ENCODE data around the gene ERRFI1. TPM values are rescaled to one million over a fixed set of nuclear protein-coding genes. Genes with fewer than 3 reads are reported as not detected.

The ERRFI1 gene
- total RNA-seq, 2 experiments from 2014 or later = 0.21 TPM; not detected in 1

GRCh38 chr1:7991504-7992440 is 34.3 kb downstream of the ERRFI1 start:
- ChIA-PET CTCF (no interaction called here), POLR2A (no interaction called here)
- H3K4me3 Mint-ChIP-seq = no peak overlapping the region
- peaks cover 14% of the 10 kb centered on the region for H3K36me3 Mint-ChIP-seq (ENCODE audit: low read depth)
- ATAC-seq (no peak), DNase-seq (no peak)
- no peak overlapping the region for H3K27ac Mint-ChIP-seq
- H3K4me1 Mint-ChIP-seq (ENCODE audit: low read depth) = no peaks in the 10 kb centered on the region
- H3K9me3 Mint-ChIP-seq (ENCODE audit: insufficient read depth) = no peaks in the 10 kb centered on the region
- H3K27me3 Mint-ChIP-seq (ENCODE audit: low read depth) = no peaks in the 10 kb centered on the region

DNA sequence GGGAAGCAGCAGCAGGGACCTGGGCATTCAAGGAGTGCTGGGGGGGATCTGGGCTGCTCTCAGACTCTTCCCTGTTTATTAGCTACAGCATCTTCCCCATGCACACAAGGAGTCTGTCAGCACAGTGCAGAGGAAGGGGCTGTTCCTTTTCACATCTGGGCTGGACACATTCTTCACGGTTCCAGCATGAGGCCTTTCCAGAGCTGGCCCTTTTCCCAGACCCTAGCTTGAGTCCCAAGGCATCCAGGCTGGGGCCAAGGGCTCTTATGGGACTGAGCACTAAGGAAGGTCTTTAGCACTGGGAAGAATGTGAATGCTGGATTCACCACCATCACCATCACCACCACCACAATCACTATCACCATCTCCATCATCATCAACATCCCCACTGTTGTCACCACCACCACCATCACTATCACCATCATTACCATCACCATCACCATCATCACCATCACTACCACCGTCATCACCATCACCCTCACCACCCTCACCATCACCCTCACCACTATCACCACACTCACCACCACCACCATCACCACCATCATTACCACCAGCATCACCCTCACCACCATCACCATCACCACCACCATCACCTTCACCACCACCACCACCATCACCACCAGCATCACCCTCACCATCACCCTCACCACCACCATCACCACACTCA is 36.2 kb downstream of the ERRFI1 start:
- Mint-ChIP-seq H3K36me3 (ENCODE audit: low read depth) (peaks cover 28% of the 10 kb centered on the region), H3K27ac (peak overlapping the region; percentile 31), H3K4me3 (no peak overlapping the region), H3K27me3 (ENCODE audit: low read depth) (no peaks in the 10 kb centered on the region), H3K9me3 (ENCODE audit: insufficient read depth) (no peaks in the 10 kb centered on the region), H3K4me1 (ENCODE audit: low read depth) (no peaks in the 10 kb centered on the region)
- ChIA-PET CTCF (interaction anchor here (1.1 to 2.0 kb wide), 2 partner anchors 14 to 25 kb away, joined by 3 to 9 read pairs; no protein-coding TSS in a partner anchor), POLR2A (no interaction called here)
- ATAC-seq (no peak), DNase-seq (no peak)

DNA sequence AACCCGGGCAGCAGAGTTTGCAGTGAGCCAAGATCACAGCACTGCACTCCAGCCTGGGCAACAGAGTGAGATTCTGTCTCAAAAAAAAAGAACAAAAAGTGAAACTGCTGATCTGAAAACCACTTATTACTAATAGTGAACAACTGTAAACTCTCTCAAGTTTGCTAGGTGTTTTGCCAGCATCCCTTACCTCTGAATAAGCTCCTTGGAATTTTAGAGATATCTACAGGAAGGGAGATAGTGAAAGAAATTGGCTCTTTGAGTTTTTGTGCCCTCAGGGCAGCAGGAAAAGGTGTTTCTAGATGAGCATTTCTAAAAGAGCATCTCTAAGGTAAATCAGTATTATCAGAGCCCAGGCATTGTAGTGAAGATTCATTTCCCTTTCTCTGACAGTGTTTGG is 37.5 kb downstream of the ERRFI1 start:
- no peak for DNase-seq
- Mint-ChIP-seq H3K9me3 (ENCODE audit: insufficient read depth) (no peaks in the 10 kb centered on the region), H3K4me1 (ENCODE audit: low read depth) (no peaks in the 10 kb centered on the region), H3K27me3 (ENCODE audit: low read depth) (no peaks in the 10 kb centered on the region), H3K4me3 (no peak overlapping the region), H3K36me3 (ENCODE audit: low read depth) (peaks cover 38% of the 10 kb centered on the region), H3K27ac (no peak overlapping the region)
- ATAC-seq = no peak
- POLR2A ChIA-PET = interaction anchor here (1.2 kb wide), 1 partner anchor 13 kb away, joined by 5 read pairs; no protein-coding TSS in a partner anchor
- CTCF ChIA-PET = interaction anchor here (0.8 to 1.1 kb wide), 2 partner anchors 13 to 26 kb away, joined by 3 to 4 read pairs; no protein-coding TSS in a partner anchor

GRCh38 chr1:7987528-7987927 is 38.6 kb downstream of the ERRFI1 start:
- H3K4me1 Mint-ChIP-seq (ENCODE audit: low read depth) = peaks cover under 1% of the 10 kb centered on the region
- H3K4me3 Mint-ChIP-seq = no peak overlapping the region
- H3K9me3 Mint-ChIP-seq (ENCODE audit: insufficient read depth) = no peaks in the 10 kb centered on the region
- no peaks in the 10 kb centered on the region for H3K27me3 Mint-ChIP-seq (ENCODE audit: low read depth)
- ChIA-PET POLR2A (no interaction called here), CTCF (no interaction called here)
- ATAC-seq (no peak), DNase-seq (no peak)
- H3K36me3 Mint-ChIP-seq (ENCODE audit: low read depth) = peaks cover 45% of the 10 kb centered on the region
- no peak overlapping the region for H3K27ac Mint-ChIP-seq

- DNase-seq (no peak), ATAC-seq (no peak)
- POLR2A ChIA-PET = no interaction called here
- peaks cover 53% of the 10 kb centered on the region for H3K36me3 Mint-ChIP-seq (ENCODE audit: low read depth)
- H3K4me1 Mint-ChIP-seq (ENCODE audit: low read depth) = peaks cover 5% of the 10 kb centered on the region
- H3K27me3 Mint-ChIP-seq (ENCODE audit: low read depth) = no peaks in the 10 kb centered on the region
- no peaks in the 10 kb centered on the region for H3K9me3 Mint-ChIP-seq (ENCODE audit: insufficient read depth)
- CTCF ChIA-PET = interaction anchor here (3.9 kb wide), 1 partner anchor 29 kb away, joined by 16 read pairs; no protein-coding TSS in a partner anchor
- peak overlapping the region; percentile 6 for H3K27ac Mint-ChIP-seq
- no peak overlapping the region for H3K4me3 Mint-ChIP-seq
Observed at GRCh38 chr1:7985851-7986612, 40.1 kb downstream of the ERRFI1 start.

GRCh38 chr1:7984811-7985210 is 41.3 kb downstream of the ERRFI1 start:
- CTCF ChIA-PET = interaction anchor here (2.0 to 3.9 kb wide), 3 partner anchors 9 to 330 kb away, joined by 7 to 16 read pairs (median 9); no protein-coding TSS in a partner anchor
- DNase-seq (no peak), ATAC-seq (no peak)
- Mint-ChIP-seq H3K36me3 (ENCODE audit: low read depth) (peaks cover 53% of the 10 kb centered on the region), H3K4me3 (no peak overlapping the region), H3K27me3 (ENCODE audit: low read depth) (no peaks in the 10 kb centered on the region), H3K4me1 (ENCODE audit: low read depth) (peaks cover 6% of the 10 kb centered on the region), H3K9me3 (ENCODE audit: insufficient read depth) (no peaks in the 10 kb centered on the region), H3K27ac (no peak overlapping the region)
- POLR2A ChIA-PET = no interaction called here

GRCh38 chr1:7983086-7983778 is 42.9 kb downstream of the ERRFI1 start:
- H3K4me3 Mint-ChIP-seq = no peak overlapping the region
- CTCF ChIA-PET = interaction anchor here (0.8 to 3.9 kb wide), 10 partner anchors 8 to 388 kb away, joined by 3 to 16 read pairs (median 6); partner anchors contain the start of gene TNFRSF9
- no peak overlapping the region for H3K27ac Mint-ChIP-seq
- H3K4me1 Mint-ChIP-seq (ENCODE audit: low read depth) = peaks cover 6% of the 10 kb centered on the region
- ATAC-seq = no peak
- H3K27me3 Mint-ChIP-seq (ENCODE audit: low read depth) = no peaks in the 10 kb centered on the region
- H3K36me3 Mint-ChIP-seq (ENCODE audit: low read depth) = peaks cover 59% of the 10 kb centered on the region
- POLR2A ChIA-PET = no interaction called here
- H3K9me3 Mint-ChIP-seq (ENCODE audit: insufficient read depth) = no peaks in the 10 kb centered on the region
- no peak for DNase-seq

DNA sequence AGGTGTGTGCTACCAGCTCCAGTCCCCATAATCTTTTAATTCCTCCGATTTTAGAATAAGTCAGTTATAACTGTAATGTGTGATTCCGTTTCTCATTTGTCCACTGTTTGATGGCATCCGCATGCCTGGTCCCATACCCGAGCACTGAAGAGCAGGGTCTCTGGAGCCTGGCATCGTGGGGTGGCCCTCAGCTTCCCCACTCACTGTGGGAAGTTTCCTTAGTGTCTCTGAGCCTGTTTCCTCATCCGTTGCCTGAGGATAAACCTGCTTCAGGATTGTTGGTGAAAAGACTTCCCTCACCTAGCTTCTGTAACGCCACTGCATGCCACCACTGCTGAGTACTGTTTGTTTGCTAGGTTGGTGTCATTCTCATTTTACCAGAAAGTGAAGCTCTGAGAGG is 45.1 kb downstream of the ERRFI1 start:
- peak overlapping the region; percentile 66 for H3K27ac Mint-ChIP-seq
- peaks cover 6% of the 10 kb centered on the region for H3K4me1 Mint-ChIP-seq (ENCODE audit: low read depth)
- ChIA-PET POLR2A (interaction anchor here (1.1 kb wide), 1 partner anchor 20 kb away, joined by 3 read pairs; the partner anchor contains the start of gene PARK7), CTCF (interaction anchor here (0.7 to 2.3 kb wide), 5 partner anchors 32 to 868 kb away, joined by 3 to 16 read pairs (median 4); no protein-coding TSS in a partner anchor)
- peaks cover 64% of the 10 kb centered on the region for H3K36me3 Mint-ChIP-seq (ENCODE audit: low read depth)
- no peaks in the 10 kb centered on the region for H3K27me3 Mint-ChIP-seq (ENCODE audit: low read depth)
- DNase-seq (no peak), ATAC-seq (no peak)
- H3K4me3 Mint-ChIP-seq = no peak overlapping the region
- H3K9me3 Mint-ChIP-seq (ENCODE audit: insufficient read depth) = no peaks in the 10 kb centered on the region

DNA sequence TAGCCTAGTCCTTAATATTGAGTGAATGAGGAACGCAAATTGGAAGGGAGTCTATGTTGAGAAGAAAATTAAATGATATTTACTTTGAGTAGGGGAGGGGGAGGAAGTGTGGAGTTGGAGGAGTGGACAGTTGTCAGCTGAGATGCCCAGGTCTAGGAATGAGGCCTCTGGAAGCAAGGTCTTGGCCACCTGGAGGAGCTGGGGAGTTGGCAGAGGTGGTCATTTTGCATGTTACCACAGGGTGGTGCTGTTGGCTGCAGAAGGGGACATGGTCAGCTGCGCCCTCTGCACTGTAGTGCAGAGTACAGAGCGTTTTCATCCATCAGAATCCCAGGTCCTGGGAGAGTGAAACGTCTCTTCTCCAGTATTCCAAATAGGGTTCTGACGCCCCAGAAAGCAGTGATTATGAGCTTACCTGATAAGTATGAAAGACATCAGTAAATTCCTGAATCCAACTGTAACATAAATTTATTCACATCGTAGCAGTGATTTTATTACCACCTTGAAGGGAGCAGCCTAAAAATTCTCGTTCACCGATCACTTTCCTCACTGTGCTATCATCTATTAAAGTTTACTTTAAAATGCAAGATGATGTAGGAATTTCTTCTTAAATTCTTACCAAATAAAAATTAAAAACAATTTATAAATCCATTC is 50.8 kb downstream of the ERRFI1 start:
- DNase-seq (peak; percentile 48), ATAC-seq (peak; percentile 58)
- ChIA-PET POLR2A (interaction anchor here (1.1 to 1.3 kb wide), 2 partner anchors 13 to 14 kb away, joined by 3 to 5 read pairs; partner anchors contain the start of gene PARK7), CTCF (interaction anchor here (0.7 to 3.0 kb wide), 23 partner anchors 8 to 535 kb away, joined by 3 to 16 read pairs (median 4); partner anchors contain the start of gene PARK7)
- Mint-ChIP-seq H3K36me3 (ENCODE audit: low read depth) (peaks cover 63% of the 10 kb centered on the region), H3K4me3 (no peak overlapping the region), H3K27me3 (ENCODE audit: low read depth) (no peaks in the 10 kb centered on the region), H3K9me3 (ENCODE audit: insufficient read depth) (no peaks in the 10 kb centered on the region), H3K27ac (no peak overlapping the region), H3K4me1 (ENCODE audit: low read depth) (peaks cover 6% of the 10 kb centered on the region)

GRCh38 chr1:7973086-7973485 is 53.0 kb downstream of the ERRFI1 start:
- ChIA-PET CTCF (interaction anchor here (1.8 kb wide), 1 partner anchor 42 kb away, joined by 4 read pairs; no protein-coding TSS in a partner anchor), POLR2A (no interaction called here)
- no peak for DNase-seq
- no peak overlapping the region for H3K27ac Mint-ChIP-seq
- ATAC-seq = no peak
- H3K4me1 Mint-ChIP-seq (ENCODE audit: low read depth) = peaks cover 4% of the 10 kb centered on the region
- peaks cover 61% of the 10 kb centered on the region for H3K36me3 Mint-ChIP-seq (ENCODE audit: low read depth)
- H3K9me3 Mint-ChIP-seq (ENCODE audit: insufficient read depth) = no peaks in the 10 kb centered on the region
- H3K27me3 Mint-ChIP-seq (ENCODE audit: low read depth) = no peaks in the 10 kb centered on the region
- no peak overlapping the region for H3K4me3 Mint-ChIP-seq
